Measurements from ENCODE around the gene SH3BP5.

Gene SH3BP5

DNA sequence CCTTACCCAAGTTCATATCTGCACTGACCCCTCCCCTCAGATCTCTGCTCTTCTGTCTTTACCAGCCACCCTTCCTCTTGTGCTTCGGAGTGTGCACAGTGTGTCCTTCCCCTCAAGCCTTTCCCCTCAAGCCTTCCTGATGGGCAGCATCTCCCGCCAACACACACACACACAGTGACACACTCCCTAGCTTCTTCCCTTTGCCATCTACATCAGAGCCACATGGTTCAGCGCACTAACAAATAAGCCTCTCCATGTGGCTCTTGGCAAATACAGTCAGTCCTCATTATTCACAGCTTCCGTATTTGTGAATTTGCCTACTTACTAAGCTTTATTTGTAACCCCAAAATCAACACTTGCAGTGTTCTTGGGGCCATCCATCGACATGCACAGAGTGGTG lies 37.5 kb downstream of the SH3BP5 start:
- DNase-seq = peak; percentile 32

DNA sequence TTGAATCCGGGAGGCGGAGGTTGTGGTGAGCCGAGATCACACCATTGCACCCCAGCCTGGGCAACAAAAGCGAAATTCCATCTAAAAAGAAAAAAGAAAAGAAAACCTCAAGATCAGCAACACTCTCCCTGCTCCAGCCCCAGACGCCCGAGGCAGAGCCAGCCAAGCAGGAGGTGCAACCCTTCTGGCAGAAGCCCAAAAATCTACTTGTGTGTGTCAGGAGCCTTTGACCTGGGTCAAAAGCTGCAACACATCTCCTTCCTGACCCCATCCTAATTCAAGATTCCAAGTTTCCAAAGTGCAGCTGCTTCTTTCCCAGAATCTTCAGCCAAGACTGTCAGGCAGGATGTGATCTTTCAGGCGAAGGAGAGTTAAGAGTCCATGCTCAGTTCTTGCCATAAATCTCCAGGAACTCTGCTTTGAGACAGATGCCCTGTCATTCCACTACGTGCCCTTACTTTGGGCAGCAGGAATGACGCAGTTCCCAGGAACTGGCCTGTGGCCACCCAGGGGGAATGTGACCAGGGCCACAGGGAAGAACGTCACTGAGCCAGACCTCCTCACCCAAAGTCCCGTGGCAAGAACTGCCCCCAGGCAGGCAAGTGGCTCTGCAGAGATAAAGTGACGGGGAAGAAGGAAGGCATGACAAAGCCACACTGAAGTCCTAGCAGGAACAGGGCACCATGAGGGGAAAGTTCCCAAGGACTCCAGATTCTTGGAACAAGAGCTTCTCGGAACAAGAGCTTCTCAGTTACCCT lies 39.4 kb downstream of the SH3BP5 start:
- DNase-seq = no peak

DNA sequence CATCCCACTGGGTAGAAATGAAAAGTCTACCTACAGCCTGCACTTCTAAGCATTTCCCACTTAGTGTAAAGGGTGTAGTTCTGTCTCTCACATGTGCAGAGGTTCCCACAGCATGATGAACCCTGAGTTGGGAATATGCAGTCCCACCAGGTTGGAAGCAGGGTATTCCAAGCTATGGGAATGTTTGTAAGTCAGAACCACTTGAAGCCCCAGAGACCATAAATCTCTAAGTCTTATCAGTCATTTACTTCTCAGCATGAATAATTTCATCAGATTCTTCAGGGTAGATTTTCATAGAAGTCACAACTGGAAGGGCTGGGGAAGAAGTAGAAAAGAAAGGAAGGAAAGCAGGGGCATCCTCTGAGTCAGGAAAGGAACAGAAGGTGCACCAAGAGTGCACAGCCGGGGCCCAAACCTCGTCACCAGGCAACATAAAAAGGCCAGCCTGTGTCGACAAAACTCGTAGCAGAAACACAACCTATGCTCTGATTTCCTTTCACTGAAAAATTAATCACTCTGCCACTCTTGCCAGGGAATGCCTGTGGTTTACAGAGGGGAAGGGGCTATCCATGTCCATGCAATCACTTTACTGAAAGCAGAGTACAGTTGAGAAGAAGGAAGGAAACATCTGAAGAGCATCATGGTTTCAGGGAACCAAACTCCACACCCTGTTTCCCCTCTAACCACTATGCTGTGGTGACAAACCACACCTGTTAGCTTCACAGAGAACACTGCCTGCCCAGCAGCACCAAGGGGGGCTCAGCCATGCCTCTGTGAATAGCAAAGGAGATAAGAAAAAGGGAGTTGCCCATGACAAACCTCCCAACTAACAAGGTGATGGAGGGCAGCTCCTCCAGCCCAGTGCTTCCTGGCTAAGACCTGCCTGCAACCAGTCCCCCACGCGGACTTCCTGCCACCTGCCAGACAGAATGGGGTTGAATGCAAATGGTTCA lies 40.5 kb downstream of the SH3BP5 start:
- peak; percentile 89 for DNase-seq

DNA sequence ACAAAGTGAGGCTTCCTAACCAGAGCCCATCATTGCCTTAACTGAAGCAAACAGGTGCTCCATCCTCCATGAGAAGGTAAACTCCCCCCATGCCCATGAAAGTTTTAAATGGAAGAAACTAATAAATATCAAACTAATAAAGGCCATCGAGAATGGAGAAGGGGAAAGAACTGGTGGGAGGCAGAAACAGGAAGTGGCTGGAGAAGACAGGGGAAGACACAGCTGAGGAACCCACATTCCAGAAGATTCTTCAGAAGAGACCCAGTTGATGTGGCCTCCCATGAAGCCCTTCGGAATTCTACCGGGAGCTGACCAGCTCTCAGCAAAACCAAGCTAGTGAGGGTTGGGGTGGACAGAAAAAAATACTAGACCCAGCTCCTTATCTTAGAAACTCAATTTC lies 41.6 kb downstream of the SH3BP5 start:
- DNase-seq = no peak

DNA sequence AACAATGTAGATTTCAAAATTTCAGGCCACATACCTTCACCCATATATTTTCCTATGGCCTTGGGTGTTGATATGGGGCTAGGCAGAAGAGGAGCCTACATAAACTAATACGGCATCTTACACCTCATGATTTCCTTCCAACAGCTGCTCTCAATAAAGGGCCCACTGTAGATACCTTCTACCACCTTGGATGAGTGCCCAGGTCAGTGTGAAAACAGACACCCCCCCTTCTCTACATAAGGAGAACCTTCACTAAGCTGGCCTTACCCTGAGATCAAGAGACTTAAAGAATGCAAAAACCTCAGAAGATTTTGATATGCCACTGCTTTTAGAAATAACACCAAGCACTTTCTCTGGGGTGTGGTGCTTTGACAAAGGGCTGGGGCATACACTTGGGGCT lies 42.7 kb downstream of the SH3BP5 start:
- DNase-seq = no peak

DNA sequence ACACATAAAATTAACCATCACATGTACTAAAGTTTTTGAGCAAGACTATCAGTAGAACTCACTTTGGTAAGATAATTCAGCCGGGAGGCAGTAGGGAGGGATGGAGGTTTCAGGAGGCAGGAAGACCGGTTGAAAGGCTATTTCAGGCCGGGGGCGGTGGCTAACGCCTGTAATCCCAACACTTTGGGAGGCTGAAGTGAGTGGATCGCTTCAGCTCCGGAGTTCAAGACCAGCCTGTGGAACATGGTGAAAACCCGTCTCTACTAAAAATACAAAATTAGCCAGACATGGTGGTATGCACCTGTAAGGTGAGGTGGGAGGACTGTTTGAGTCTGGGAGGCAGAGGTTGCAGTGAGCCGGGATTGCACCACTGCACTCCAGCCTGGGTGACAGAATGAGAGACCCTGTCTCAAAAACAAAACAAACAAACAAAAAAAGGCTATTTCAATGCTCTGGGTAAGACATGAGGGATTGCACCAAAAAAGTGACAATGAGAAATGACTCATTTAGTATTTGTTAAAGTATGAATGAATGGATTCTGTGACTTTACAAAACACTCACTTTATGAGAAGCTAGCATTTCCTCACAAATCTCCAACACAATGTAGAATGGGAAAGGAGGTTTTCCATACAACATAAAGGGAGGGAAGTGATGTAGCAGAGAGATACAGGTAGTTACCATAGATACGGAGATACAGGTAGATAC lies 43.9 kb downstream of the SH3BP5 start:
- no peak for DNase-seq

DNA sequence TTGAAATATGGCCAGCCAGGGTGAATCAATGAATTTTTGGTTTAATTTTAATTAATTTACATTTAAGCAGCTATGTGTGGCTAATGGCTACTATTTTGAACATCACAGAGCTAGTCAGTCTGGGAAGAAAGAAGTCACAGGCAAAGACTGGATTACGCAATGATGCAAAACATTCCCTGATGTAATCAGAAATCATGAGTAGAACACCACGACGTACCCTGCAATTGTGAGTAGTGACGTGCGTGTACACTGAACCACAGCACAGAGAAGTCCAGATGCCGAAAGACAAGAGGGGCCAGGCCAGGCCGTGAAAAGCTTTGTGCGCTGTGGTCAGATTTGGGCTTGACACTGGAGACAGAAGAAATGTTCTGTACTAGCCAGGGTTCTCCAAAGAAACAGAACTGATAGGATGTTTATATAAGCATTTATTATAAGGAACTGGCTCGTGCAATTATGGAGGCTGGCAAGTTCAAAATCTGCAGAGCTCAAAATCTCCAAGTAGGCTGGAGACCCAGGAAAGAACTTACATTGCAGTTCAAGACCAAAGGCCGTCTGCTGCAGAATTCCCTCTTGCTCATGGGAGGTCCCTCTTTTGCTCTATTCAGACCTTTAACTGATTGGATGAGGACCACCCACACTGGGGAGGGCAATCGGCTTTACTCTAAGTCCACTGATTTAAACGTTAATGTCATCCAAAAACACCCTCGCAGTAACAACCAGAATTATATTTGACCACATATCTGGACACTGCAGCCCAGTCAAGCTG lies 44.6 kb downstream of the SH3BP5 start:
- DNase-seq = no peak

DNA sequence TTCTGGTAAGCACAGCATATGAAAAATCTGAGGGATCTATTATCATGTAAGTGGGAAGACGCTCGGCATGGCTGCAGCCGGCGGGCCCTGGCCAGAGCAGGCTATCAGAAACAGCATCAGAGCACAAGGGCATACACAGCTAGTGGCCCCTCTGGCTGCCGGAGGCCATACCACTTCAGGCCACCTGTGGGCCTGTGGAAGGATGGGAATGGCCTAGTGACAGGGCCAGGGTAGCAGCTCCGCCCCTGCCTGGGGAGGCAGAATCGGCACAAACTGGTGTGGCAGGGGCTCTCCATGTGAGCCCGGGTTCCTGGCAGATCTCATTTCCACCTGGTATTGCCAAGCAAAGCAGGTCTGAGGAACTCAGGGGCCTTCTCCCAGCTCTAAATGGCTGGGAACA lies 46.4 kb downstream of the SH3BP5 start:
- no peak for DNase-seq

DNA sequence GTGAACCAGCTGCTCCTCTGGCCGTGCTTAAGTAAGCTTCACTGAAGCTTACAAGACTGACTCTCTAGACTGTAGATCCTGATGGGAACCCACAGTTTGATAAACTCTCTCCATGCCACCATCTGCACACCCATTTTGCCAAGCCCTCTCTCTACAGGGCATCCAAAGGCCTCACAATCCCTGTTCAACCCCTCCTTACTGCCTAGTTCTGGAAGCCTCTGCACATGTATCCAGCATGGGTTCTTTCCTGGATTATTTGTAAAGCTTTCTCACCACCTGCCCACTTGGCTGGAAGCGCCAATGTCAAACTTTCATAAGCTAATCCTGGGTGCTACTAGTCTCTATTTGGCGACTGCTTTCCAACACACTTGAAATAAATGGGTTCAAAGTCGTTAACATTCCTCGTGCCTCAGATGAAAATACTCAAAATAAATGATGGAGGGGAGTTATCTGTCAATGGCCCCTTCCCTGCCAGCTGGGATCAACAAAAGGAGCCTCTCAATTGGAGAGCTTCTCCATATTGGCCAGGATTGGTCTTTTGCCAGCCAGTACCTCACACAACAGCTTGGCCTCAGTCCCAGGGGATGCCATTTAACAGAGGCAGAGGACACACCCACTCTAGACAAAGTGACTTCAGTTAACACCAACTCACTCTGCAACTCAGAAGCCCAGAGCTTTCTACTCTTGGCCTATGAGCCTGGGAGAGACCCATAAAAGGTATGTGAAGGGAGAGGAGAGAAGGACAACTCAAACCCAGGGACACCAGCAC lies 48.1 kb downstream of the SH3BP5 start:
- DNase-seq = no peak

DNA sequence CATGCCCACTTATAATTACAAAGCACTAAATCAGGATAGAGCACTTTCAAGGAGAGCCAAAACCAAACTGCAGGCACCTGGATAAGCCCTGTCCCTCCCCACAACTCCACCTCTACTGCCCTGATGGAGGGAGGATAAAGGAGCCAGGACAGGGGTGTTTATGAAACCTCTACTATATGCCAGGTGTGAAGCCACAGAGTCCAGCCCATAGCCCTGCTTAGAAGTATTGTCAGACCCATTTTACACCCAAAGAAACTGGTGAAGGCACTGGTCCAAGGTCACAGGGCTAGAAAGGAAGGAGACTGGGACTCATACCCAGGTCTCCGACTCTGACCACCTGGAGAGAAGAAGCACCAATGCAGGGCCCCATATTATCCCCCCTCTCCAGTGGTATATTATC lies 48.7 kb downstream of the SH3BP5 start:
- no peak for DNase-seq

DNA sequence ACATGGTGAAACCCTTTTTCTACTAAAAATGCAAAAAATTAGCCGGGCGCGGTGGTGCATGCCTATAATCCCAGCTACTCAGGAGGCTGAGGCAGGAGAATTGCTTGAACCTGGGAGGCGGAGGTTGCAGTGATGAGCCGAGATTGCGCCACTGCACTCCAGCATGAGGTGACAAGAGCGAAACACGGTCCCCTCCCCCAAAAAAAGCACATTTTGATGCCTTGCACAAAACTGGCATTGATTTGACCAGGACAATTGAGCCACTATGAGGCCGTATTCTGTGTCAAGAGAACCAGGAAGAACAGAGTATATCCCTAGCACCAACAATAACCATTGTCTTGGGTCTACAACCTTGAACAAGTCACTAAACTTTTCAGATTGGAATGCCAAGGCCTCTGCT lies 50.6 kb downstream of the SH3BP5 start:
- DNase-seq = no peak

DNA sequence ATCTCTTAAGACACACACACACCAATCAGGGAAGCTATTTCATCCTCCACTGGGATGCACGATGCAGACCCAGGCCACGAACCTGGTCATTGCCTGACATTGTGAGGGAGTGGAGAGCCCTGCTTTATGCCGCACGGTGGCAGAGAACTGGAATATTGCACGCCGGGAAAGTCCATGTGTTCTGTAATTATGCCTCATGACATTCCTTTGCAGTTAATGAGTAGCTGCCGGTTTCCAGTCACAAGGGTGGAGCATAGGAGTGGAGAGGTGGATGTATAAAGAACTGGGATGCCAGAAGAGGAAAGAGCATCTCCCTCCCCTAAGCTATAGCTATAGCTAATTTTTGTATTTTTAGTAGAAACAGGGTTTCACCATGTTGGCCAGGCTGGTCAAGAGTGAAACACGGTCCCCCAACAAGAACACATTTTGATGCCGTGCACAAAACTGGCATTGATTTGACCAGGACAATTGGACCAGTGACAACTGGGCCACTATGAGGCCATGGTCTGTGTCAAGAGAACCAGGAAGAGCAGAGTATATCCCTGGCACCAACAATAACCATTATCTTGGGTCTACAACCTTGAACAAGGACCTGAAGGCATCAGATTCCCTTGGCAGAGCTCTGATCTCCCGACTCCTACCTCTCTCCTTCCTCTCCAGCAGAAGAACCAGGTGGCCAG lies 51.4 kb downstream of the SH3BP5 start:
- DNase-seq = no peak

DNA sequence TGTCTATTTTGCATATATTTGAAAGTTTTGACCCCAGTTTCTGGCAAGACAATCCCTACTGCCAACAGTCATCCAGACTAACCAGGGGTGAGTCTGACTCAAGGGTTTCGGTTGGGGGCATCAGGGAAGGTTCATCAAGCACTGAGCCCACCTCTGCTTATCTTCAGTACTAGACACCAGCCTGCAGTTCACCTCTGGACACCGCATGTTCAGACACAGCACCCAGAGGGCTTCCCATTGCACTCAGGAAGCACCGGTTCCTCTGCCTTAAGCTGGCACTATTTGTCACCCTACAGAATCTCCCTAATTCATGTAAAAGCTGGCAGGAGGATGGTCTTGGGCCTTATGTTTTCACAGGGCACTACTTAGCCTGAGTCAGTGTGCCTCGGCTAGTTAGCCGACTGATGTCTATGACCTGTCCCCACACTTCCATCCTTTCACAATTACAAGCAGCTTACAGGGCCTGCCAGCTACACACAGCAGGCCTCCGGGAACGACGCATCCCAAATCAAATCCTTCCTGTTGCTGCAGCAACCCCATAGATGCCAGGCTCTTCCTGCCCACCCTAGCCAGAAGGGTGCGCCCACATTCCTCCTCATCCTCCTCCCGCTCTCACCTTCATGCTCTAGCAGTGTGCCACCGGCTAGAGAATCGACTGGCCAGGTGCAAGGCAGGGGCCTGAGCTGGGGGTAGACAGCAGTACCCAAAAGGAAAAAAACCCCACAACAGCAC lies 52.5 kb downstream of the SH3BP5 start:
- no peak for DNase-seq

DNA sequence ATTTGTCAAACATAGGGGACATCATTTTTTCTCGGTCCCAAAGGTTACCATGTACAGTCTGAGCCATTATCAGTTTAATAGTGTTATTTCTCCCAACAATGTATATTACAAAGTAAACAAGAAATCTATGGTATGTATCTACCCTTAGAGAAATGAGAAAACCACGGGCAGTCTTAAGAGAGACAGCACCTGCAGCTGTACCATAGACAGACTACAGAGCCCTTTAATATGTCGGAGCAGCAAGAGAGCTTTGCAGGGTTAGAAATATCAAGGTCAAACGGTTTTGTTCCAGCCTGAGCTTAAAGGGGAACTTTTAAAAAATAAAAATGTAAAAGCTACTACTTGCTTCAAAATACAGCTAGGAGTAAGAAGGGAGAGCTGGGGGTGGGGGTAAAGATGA lies 53.2 kb downstream of the SH3BP5 start:
- no peak for DNase-seq

DNA sequence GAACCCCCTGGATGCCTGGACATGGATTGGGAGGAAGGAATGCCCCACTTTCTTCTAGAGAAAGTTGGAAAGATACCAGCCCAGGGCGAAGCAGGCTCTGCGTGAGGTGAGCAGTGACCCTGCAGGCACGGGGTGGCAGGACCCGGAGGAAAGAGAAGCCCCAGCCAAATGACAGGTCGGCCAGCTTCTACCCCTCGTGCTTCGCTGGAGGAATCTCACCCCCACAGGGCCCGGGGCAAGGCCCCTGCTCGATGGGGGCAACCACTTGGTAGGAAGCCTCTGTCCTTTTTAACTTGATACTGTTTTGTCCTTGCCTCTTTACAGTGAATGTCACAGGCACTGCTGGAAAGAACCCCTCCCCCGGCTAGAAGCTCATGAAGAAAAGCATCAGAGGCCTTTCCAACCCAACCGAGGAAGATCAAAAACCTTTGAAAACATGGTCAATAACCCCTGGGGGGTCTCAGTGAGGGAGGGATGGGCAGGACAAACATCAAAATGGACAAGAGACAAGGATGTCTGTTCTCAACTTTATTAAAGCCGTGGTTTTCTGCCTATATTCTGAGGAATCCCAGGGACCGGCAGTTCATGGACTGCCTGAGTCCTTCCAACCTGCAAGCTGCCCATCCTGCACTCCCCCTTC lies 54.4 kb downstream of the SH3BP5 start:
- DNase-seq = no peak

DNA sequence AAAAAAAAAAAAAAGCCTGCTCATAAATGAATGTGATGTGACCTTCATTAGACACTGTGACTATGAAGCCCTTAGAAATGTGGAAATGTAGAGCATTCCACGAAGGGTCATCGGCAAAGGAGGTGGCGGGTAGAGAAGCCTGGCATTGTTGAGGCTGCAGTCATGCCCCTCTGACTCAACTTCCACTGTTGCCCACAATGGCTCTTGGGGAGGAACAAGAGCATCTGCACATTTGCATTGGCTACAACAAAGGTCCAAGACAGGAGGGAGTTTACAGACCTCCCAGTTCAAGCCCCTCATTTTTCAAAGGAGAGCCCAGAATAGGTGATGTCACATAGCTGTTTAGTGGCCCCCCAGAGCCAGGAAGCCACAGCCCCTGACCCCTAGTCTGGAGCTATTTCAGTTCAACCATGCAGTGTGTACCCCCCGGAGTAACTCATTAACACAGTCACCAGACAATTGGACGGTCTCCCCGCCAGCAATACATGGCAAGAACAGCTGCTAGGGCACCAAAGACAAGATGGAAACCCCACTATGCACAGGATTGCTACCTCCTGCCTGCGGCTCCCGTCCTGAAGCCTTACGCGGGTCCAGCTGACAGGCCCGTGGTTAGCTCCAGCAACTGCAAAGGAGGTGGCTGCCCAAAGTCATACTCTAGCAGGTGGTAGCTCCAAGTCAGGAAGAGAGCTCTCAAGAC lies 56.2 kb downstream of the SH3BP5 start:
- DNase-seq = no peak

DNA sequence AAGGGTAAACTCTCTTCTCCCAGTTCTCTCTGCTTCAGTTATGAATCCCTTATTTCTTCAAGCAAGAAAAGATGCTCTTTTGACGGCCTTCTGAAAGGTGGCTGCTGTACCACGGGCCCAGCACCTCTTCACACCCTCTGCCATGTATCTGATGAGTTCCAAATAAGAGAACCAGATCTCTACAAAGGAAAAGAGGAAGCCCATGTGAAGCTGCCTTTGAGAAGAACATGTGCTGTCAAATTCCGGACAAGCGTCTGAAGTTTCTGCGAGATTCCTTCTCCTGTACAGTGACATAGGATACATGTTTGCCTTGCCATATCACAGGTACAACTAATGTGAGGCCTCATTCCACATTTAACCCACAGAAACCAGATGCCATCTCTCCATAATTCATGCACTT lies 59.2 kb downstream of the SH3BP5 start:
- DNase-seq = no peak

DNA sequence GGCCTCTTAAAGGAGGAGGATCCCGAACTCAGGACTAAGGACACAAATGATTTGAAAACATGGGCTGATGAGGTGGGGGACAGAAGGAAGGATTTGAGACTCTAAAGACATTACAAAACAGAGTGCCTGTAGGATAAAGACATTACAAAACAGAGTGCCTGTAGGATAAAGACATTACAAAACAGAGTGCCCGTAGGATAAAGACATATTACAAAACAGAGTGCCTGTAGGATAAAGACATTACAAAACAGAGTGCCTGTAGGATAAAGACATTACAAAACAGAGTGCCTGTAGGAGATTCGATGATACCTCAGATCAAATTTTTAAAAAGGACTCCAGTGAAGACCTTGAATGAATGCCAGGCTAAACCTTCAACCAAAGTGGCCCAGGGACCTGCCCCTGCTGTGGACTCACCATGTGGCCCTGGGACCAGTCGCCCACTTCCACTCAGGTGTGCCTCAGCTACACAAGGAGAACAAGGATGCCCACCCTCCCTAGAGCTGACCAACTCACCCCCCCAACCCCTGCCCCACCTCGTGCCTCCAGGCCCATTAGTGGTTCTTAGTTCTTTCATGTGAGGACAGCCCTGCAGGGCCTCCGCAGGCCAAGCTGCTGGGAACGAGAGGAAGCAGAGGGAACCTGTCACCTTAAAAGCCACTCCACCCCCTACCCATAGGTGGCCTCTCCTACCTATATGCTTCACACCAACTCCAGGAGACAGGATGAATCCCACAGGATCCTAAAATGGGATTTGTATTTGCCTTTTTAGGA lies 59.8 kb downstream of the SH3BP5 start:
- no peak for DNase-seq

All from GF-D8 (cell line).